Astrocyte of the spinal cord (primary cell): Measurements from ENCODE around the gene OTX2.

Source experiments
- DNase-seq: peaks from one replicate; pipeline ENCODE4 v3.0.0; 2011; ENCODE audit warnings: low read depth, low spot score
- H3K4me3 ChIP-seq: 2 replicates; pipeline ENCODE4 v1.5.1; 2011; ENCODE audit warnings: low read depth, mild to moderate bottlenecking, low read length, moderate library complexity
- in situ Hi-C: cut with HindIII; loops from 2 replicates; pipeline ENCODE4 v1.10.0; 2017; ENCODE audit warnings: low sequenced_read_pairs
- TF ChIP-seq, protein P1 (sequence below): IDR thresholded peaks from 2 replicates; pipeline ENCODE4 v1.5.1; 2012; ENCODE audit warnings: low read depth, mild to moderate bottlenecking, low read length, inconsistent platforms

OTX2 gene

DNA sequence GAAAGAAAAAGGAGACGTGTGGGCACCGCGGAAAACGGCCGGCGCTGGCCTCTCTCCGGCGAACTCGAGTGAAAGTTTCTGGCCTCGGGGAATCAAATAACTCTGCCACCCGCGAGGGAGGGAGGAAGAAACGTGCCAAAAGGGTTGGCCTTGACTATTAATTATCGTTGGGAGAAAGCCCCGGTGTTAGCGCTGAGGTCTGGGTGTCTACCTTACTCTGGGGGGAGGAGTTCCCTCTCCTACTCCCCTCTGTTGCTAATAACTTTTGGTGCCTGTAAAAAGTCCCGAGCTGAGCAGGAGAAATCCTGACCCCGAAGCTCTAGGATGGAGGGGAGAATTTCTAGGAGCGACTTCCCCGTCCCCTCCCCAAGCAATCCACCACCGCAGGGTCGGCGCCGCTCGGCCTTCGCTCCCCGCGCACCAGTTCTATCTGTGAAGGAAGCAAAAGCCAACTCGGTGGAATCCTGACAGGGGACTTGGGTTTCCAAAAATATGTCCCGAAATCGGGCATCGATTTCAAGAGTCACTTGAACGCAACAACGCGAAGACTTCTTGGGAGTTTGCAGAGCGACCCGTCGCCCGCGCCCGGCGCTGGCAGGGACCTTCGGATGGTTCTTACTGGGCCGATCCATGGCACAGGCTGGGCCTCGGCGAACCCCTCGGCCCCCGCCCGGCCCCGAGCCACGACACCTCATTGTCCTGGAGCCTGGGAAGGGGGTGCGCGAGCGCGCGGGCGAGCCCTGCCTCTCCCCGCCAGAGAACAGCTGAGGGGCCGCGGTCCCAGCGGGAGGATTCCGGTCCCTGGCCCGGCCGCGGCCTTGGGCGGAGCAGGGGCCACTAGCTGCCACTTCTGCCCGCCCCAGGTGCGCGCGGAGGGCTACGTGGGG is 1.7 kb downstream of the OTX2 start:
- in situ Hi-C loops = no loop called here
- H3K4me3 ChIP-seq = no peak overlapping the region
- TF ChIP-seq, protein P1, sequence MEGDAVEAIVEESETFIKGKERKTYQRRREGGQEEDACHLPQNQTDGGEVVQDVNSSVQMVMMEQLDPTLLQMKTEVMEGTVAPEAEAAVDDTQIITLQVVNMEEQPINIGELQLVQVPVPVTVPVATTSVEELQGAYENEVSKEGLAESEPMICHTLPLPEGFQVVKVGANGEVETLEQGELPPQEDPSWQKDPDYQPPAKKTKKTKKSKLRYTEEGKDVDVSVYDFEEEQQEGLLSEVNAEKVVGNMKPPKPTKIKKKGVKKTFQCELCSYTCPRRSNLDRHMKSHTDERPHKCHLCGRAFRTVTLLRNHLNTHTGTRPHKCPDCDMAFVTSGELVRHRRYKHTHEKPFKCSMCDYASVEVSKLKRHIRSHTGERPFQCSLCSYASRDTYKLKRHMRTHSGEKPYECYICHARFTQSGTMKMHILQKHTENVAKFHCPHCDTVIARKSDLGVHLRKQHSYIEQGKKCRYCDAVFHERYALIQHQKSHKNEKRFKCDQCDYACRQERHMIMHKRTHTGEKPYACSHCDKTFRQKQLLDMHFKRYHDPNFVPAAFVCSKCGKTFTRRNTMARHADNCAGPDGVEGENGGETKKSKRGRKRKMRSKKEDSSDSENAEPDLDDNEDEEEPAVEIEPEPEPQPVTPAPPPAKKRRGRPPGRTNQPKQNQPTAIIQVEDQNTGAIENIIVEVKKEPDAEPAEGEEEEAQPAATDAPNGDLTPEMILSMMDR = no peak
- no peak for DNase-seq

DNA sequence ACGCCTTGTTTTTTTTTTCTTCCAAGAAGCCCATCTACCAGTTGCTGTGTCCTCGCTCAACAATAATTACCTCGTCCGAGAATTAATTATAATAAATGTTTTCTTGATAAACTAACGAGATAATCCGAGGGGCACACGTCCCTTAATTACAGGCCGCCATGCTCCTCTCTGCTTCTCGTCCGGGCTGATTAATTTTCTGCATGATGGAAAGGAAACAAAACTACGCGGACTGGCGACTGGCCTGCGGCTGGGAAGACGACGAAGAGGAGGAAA is 2.2 kb downstream of the OTX2 start:
- no peak for DNase-seq
- TF ChIP-seq, protein P1 = no peak
- in situ Hi-C loops = no loop called here
- no peak overlapping the region for H3K4me3 ChIP-seq

DNA sequence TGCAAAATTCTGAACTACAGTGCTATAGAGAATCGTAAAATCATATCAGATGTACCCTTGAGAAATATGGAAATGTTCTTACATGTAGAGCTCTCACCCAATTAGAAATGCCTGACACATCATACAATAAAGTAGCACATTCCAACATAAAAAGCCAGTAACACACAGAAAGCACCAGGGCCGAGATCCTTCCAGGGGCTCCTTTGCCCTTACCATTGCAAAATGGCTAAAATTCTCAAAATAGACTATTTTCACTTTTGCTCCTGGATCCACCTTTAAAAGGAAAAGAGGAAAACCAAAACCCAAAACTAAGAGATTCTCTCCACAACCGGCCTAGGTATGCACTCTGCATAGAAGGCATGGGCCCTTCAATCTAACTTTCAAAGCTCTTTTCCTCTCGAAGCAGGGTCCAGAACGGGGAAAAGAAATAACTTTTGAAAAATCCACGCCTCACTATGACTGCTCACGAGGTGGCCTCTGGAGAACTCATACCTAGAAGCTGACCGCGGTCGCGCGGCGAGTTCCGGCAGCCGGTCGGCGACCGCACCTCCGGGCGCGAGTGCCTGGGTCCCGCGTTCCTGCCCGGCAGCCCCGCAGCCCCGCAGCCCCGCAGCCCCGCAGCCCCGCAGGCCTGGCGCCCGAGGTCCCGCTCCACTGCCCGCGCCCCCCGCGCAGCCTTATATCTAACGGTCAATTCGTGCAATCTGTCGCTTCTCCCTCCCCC is 2.7 kb downstream of the OTX2 start:
- in situ Hi-C loops = no loop called here
- TF ChIP-seq, protein P1 = no peak
- no peak overlapping the region for H3K4me3 ChIP-seq

DNA sequence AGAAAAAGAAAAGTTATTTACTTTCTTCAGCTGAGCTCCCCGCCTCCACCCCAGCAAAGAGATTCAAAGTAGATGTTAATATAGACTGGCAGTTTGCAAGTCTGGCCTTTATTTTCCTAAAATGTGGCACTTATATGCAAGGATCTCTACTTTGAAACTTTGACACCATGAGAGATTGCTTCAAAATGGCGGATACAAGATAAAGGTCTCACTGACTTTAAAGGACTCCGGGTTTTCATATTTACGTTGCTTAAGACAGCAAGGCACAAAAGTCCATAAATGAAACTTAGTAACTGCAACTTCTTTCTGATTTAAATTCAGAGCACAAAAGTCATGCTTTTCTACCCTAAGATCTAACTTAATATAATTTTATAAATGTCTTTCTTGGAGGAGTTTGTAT is 3.5 kb downstream of the OTX2 start:
- in situ Hi-C loops = no loop called here
- no peak overlapping the region for H3K4me3 ChIP-seq
- TF ChIP-seq, protein P1 = no peak
- no peak for DNase-seq

More for the DNA sequence above, 2.7 kb downstream of the OTX2 start:
- no peak for DNase-seq

DNA sequence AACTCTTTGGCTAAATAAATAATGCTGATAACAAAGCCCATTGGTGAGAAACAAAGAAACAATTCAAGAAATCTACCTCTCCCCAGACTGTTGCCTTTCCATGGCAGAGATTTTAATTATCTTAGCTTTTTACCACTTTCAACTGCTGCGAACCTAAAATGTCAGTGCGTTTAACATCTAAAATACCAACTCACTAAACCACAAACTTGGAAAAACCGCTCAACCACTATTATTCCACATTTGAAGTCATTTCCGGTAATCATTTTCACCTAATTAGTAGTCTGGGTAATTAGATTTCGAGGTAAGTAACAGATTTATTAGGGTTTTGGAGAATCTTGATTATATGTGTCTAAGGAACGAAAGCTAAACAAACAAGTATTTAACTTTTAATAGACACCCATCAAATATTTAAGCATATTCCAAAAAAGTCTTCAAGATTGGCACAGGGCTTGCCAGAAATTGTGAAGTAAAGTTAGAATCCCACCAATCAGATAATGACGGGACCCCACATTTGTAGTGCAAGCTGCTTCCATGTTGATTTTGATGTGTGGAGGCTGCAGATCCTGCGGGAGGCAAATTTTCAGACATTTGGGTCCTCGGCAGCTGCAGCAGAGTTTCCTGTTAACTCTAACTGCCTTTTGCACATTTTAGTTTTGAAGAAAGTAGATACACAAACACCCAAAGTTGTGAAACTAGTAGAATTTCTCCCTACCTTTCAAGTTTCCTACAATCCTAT is 4.1 kb downstream of the OTX2 start:
- no peak for DNase-seq
- TF ChIP-seq, protein P1 = no peak
- H3K4me3 ChIP-seq = no peak overlapping the region
- in situ Hi-C loops = no loop called here

DNA sequence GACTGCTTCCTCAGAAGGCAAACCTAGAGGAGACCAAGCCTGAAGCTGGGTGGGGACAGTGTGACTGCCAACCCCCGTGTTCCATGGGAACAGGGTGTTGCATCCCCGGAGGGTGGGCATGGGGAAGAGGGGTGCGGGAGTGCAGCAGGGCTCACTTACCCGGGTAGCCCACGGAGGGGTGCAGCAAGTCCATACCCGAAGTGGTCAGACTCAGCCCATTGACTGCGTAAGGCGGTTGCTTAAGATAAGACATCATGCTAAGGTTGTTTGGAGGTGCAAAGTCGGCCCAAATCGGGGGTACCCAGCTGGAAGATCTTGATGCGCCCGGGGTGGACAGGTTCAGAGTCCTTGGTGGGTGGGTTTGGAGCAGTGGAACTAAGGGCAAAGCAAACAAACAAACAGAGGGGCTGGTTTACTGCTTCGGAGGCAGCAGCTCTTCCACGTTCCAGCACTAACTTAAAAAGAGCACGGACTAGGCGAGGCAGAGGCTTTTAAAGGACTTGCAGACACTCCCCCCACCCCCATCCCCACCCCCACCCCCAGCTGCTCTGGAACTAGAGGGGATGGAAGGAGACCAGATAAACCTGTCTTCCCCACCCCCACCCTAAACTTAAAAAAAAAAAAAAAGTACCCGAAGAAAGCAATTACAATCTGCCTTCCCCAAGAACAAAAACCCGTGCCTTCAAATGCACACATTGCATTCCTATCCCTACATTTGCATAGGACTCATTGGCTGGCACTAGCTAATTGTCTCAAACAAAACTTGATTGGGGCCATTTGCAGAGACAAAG is 4.9 kb downstream of the OTX2 start:
- TF ChIP-seq, protein P1 = no peak
- in situ Hi-C loops = no loop called here
- DNase-seq = no peak
- H3K4me3 ChIP-seq = no peak overlapping the region
